K562 (cell line): Measurements from ENCODE around the gene PACC1. TPM values are rescaled to one million over a fixed set of nuclear protein-coding genes. Genes with fewer than 3 reads are reported as not detected.
A peak's percentile ranks its signal among the peaks of the same experiment; 100 is the strongest.

Experiments used
- BDP1 ChIP-seq: IDR thresholded peaks from 3 replicates; pipeline ENCODE4 v1.6.1; 2011; ENCODE audit not compliant: insufficient read length, insufficient read depth
- FOXJ2 ChIP-seq: fragments of 200-800 bp; sonication (Bioruptor generic); IDR thresholded peaks from 2 replicates; pipeline ENCODE4 v1.6.1; 2016; ENCODE audit warnings: missing genetic modification characterization, missing compliant biosample characterization
- NCOR1 ChIP-seq: fragments of 450-650 bp; IDR thresholded peaks from 2 replicates; pipeline ENCODE4 v1.6.1; 2016; ENCODE audit warnings: mild to moderate bottlenecking, moderate library complexity
- SPI1 ChIP-seq: IDR thresholded peaks from 2 replicates; pipeline ENCODE4 v1.6.1; 2011; ENCODE audit warnings: low read depth, low read length, control low read depth, borderline replicate concordance
- STAG1 ChIP-seq: sonication (generic); formaldehyde crosslinking; IDR thresholded peaks from 2 replicates; pipeline ENCODE4 v1.5.0; 2020; ENCODE audit warnings: missing genetic modification reagents, borderline replicate concordance
- ZNF146 ChIP-seq: IDR thresholded peaks from one replicate; pipeline ENCODE4 v1.6.1; 2018; ENCODE audit warnings: missing compliant biosample characterization; ENCODE audit not compliant: unreplicated experiment
- ZNF551 ChIP-seq: fragments of 250-450 bp; sonication (Bioruptor Pico); IDR thresholded peaks from 2 replicates; pipeline ENCODE4 v1.5.0; 2021; ENCODE audit warnings: mild to moderate bottlenecking, moderate library complexity
- ZNF764 ChIP-seq: fragments of 250-450 bp; sonication (Bioruptor Pico); IDR thresholded peaks from 2 replicates; pipeline ENCODE4 v1.4.0; 2020; ENCODE audit warnings: low read depth, mild to moderate bottlenecking, moderate library complexity
- polyA plus RNA-seq, 8 experiments: library from polyadenylated mRNA; depleted of rRNA in 4 of 8; stranded (reverse) in 5 of 8; unstranded in 3 of 8; fragments of >200 nt; fragmentation: Nextera tagmentation in 2 of 8; fragmentation: Illumina TruSeq in 1 of 8; extraction: Ambion mirVana in 2 of 8; extraction: Trizol in 1 of 8; gene quantifications; 2 replicates each; pipeline versions ENCODE4 v1.2.1 to v1.2.3, GENCODE V29; 2011 to 2014; ENCODE audit warnings: inconsistent platforms in 1 of 8, missing spikeins in 1 of 8
- total RNA-seq, 7 experiments: library from RNA; depleted of rRNA in 6 of 7; stranded (reverse); fragments of >200 nt in 6 of 7; fragmentation: Illumina TruSeq in 2 of 7; extraction: Trizol in 2 of 7; gene quantifications; 2 replicates each; pipeline versions ENCODE4 v1.2.1 to v1.2.3, GENCODE V29; 2011 to 2021; ENCODE audit warnings: low replicate concordance in 1 of 7
- TF ChIP-seq, protein P1 (sequence below): fragments of 200-600 bp; sonication (generic); IDR thresholded peaks from one replicate; pipeline ENCODE4 v1.6.1; 2012; ENCODE audit warnings: mild to moderate bottlenecking, low read depth, low read length, inconsistent platforms
- TF ChIP-seq, protein P2 (sequence below): sonication (generic); formaldehyde crosslinking; IDR thresholded peaks from 2 replicates; pipeline ENCODE4 v1.4.0; 2020; ENCODE audit warnings: mild to moderate bottlenecking, missing genetic modification reagents
- TF ChIP-seq, protein P3 (sequence below): IDR thresholded peaks from 2 replicates; pipeline ENCODE4 v1.6.1; 2011; ENCODE audit not compliant: insufficient read length; ENCODE audit errors: extremely low read depth
- TF ChIP-seq, protein P4 (sequence below), 2 experiments: fragments of 450-650 bp in 1 of 2; sonication (generic) in 1 of 2; formaldehyde crosslinking in 1 of 2; IDR thresholded peaks in 1 of 2; conservative IDR thresholded peaks in 1 of 2; 2 replicates each; pipeline versions ENCODE4 v1.6.1 to v1.8.1; 2016 to 2023; ENCODE audit warnings: mild to moderate bottlenecking in 2 of 2, moderate library complexity in 2 of 2, inconsistent platforms in 1 of 2, missing genetic modification reagents in 1 of 2

Gene PACC1
- total and polyA plus RNA-seq, 9 of the 15 experiments (the other 6 are each of a cell fraction or from before 2014, with no cell fraction given): 7.1 to 19.3 (median 14.9) TPM

GRCh38 chr1:212437179-212437798 is 22.6 kb upstream of the PACC1 start (continued):
- TF ChIP-seq, protein P1, sequence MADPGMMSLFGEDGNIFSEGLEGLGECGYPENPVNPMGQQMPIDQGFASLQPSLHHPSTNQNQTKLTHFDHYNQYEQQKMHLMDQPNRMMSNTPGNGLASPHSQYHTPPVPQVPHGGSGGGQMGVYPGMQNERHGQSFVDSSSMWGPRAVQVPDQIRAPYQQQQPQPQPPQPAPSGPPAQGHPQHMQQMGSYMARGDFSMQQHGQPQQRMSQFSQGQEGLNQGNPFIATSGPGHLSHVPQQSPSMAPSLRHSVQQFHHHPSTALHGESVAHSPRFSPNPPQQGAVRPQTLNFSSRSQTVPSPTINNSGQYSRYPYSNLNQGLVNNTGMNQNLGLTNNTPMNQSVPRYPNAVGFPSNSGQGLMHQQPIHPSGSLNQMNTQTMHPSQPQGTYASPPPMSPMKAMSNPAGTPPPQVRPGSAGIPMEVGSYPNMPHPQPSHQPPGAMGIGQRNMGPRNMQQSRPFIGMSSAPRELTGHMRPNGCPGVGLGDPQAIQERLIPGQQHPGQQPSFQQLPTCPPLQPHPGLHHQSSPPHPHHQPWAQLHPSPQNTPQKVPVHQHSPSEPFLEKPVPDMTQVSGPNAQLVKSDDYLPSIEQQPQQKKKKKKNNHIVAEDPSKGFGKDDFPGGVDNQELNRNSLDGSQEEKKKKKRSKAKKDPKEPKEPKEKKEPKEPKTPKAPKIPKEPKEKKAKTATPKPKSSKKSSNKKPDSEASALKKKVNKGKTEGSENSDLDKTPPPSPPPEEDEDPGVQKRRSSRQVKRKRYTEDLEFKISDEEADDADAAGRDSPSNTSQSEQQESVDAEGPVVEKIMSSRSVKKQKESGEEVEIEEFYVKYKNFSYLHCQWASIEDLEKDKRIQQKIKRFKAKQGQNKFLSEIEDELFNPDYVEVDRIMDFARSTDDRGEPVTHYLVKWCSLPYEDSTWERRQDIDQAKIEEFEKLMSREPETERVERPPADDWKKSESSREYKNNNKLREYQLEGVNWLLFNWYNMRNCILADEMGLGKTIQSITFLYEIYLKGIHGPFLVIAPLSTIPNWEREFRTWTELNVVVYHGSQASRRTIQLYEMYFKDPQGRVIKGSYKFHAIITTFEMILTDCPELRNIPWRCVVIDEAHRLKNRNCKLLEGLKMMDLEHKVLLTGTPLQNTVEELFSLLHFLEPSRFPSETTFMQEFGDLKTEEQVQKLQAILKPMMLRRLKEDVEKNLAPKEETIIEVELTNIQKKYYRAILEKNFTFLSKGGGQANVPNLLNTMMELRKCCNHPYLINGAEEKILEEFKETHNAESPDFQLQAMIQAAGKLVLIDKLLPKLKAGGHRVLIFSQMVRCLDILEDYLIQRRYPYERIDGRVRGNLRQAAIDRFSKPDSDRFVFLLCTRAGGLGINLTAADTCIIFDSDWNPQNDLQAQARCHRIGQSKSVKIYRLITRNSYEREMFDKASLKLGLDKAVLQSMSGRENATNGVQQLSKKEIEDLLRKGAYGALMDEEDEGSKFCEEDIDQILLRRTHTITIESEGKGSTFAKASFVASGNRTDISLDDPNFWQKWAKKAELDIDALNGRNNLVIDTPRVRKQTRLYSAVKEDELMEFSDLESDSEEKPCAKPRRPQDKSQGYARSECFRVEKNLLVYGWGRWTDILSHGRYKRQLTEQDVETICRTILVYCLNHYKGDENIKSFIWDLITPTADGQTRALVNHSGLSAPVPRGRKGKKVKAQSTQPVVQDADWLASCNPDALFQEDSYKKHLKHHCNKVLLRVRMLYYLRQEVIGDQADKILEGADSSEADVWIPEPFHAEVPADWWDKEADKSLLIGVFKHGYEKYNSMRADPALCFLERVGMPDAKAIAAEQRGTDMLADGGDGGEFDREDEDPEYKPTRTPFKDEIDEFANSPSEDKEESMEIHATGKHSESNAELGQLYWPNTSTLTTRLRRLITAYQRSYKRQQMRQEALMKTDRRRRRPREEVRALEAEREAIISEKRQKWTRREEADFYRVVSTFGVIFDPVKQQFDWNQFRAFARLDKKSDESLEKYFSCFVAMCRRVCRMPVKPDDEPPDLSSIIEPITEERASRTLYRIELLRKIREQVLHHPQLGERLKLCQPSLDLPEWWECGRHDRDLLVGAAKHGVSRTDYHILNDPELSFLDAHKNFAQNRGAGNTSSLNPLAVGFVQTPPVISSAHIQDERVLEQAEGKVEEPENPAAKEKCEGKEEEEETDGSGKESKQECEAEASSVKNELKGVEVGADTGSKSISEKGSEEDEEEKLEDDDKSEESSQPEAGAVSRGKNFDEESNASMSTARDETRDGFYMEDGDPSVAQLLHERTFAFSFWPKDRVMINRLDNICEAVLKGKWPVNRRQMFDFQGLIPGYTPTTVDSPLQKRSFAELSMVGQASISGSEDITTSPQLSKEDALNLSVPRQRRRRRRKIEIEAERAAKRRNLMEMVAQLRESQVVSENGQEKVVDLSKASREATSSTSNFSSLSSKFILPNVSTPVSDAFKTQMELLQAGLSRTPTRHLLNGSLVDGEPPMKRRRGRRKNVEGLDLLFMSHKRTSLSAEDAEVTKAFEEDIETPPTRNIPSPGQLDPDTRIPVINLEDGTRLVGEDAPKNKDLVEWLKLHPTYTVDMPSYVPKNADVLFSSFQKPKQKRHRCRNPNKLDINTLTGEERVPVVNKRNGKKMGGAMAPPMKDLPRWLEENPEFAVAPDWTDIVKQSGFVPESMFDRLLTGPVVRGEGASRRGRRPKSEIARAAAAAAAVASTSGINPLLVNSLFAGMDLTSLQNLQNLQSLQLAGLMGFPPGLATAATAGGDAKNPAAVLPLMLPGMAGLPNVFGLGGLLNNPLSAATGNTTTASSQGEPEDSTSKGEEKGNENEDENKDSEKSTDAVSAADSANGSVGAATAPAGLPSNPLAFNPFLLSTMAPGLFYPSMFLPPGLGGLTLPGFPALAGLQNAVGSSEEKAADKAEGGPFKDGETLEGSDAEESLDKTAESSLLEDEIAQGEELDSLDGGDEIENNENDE: no peak
- TF ChIP-seq ZNF551 (no peak), STAG1 (CRISPR knock-in tag) (no peak), FOXJ2 (tag) (0 out of 2 replicates have a peak, but pooled peaks have one; percentile 21), ZNF764 (no peak), SPI1 (no peak), ZNF146 (no peak), NCOR1 (no peak; the same call in 1 of the 2 replicates), BDP1 (no peak)
- TF ChIP-seq, protein P2, sequence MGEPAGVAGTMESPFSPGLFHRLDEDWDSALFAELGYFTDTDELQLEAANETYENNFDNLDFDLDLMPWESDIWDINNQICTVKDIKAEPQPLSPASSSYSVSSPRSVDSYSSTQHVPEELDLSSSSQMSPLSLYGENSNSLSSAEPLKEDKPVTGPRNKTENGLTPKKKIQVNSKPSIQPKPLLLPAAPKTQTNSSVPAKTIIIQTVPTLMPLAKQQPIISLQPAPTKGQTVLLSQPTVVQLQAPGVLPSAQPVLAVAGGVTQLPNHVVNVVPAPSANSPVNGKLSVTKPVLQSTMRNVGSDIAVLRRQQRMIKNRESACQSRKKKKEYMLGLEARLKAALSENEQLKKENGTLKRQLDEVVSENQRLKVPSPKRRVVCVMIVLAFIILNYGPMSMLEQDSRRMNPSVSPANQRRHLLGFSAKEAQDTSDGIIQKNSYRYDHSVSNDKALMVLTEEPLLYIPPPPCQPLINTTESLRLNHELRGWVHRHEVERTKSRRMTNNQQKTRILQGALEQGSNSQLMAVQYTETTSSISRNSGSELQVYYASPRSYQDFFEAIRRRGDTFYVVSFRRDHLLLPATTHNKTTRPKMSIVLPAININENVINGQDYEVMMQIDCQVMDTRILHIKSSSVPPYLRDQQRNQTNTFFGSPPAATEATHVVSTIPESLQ (CRISPR knock-in tag): no peak
- TF ChIP-seq, protein P3, sequence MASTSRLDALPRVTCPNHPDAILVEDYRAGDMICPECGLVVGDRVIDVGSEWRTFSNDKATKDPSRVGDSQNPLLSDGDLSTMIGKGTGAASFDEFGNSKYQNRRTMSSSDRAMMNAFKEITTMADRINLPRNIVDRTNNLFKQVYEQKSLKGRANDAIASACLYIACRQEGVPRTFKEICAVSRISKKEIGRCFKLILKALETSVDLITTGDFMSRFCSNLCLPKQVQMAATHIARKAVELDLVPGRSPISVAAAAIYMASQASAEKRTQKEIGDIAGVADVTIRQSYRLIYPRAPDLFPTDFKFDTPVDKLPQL: no peak
- TF ChIP-seq, protein P4, sequence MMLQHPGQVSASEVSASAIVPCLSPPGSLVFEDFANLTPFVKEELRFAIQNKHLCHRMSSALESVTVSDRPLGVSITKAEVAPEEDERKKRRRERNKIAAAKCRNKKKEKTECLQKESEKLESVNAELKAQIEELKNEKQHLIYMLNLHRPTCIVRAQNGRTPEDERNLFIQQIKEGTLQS (IDR thresholded peaks at IDR 0.05): peak; percentile 41; the same call in 1 of the 2 replicates
- TF ChIP-seq, protein P4 (CRISPR knock-in tag; conservative IDR thresholded peaks at IDR 0.05): no peak
